HG03064 (cell line): ENCODE data around the gene PIGP.
"Not testable (repeated sequence)": the region's sequence is repeated elsewhere in the genome, so short reads cannot be mapped to it uniquely, and the experiment has no call there.

Source experiments
- ATAC-seq: cut with Tn5 transposase; IDR thresholded peaks from one replicate; pipeline ENCODE4 v1.9.1; 2021; ENCODE audit warnings: low read depth; ENCODE audit not compliant: unreplicated experiment

PIGP gene

DNA sequence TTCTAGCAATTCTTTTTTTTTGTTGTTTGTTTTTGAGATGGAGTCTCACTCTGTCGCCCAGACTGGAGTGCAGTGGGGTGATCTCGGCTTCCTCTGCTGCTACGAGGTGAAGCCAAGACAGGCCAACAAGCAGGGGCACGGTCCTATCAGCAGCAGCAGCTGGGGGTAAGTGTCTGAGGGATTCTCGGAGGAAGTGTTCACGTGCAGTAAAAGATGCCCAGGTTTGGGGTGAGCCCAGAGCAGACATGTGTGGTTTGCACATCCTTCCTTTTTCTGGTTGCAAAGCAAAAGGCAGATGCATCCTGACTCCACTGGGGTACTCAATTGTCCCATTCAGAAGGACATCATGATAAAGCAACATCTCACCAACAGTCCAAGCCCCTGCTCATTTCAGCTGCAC is 27.7 kb downstream of the PIGP start:
- ATAC-seq = no peak

DNA sequence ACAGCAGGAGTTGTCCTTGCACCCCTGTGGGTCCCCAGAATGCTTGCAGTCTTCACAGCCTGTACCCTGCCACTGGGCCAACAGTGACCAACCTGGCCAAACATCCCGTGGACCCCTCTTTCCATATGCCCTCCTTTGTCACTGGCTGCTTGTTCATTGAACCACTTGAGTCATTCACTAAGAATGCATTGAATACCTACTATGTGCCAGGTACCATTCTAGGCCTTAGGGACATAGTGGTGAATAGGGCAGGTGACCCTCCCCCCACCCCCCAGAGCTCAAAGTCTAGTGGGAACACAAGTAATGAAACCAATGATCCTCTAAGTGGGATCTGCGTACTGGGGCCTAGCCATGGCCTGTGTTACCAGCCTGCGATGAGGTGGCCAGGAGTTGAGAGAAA is 28.2 kb downstream of the PIGP start:
- no peak for ATAC-seq

DNA sequence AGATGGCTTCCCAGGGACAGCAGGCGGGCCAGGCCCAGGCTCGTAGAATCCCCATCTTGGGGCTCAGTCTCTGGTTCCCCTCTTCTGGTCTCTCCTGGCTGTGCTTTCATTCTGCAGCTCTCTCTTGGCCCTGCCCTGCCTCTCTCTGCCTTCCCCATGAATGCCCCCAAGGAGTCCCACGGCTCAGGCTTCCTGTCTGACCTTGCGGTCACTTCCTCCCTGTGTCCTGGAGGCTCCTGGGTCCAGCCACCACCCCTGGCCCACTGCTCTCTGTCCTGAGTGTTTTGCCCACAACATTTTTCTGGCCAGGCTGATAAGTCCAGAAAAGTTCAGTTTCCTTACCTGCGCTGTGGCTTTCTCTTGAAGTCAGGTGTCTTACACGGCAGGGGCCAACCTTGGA is 29.1 kb downstream of the PIGP start:
- no peak for ATAC-seq

DNA sequence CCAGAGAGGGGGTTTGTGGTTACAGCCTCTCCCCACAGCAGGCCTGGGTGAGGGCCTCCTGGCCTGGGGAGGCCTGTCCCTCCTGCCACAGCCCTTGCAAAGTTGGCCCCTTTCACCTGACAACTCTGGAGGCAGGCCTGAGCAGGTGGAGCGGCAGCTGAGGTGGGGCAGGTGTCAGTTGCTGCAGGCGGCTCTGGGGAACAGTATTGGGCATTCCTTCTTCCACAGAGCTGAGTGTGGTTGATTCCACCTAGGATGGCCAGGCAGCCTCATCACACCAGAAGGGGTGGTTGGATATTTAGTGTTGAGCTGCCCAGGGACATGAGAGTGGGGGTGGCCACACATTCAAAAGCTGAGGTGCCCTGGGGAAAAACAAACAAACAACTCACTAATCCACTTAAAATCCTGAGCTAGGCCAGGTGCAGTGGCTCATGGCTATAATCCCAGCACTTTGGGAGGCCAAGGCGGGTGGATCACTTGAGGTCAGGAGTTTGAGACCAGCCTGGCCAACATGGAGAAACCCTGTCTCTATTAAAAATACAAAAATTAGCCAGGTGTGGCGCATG is 31.1 kb downstream of the PIGP start:
- ATAC-seq = no peak

DNA sequence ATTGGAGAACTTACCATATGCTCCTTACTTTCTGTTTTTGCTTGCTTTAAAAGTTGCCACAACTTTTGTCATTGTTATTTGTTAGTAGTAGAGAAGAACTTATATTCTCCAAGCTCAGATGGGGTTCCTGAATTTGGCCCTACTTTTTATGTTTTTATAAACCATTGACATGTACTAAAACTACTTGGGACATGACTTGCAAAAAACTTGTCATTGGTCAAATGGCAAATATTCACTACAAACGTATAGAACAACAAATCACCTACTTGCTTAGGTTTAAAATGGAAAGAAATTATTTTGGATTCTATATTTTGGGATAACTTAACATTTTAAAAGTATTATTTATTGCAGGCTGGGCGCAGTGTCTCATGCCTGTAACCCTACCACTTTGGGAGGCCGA is 32.7 kb downstream of the PIGP start:
- ATAC-seq = no peak

DNA sequence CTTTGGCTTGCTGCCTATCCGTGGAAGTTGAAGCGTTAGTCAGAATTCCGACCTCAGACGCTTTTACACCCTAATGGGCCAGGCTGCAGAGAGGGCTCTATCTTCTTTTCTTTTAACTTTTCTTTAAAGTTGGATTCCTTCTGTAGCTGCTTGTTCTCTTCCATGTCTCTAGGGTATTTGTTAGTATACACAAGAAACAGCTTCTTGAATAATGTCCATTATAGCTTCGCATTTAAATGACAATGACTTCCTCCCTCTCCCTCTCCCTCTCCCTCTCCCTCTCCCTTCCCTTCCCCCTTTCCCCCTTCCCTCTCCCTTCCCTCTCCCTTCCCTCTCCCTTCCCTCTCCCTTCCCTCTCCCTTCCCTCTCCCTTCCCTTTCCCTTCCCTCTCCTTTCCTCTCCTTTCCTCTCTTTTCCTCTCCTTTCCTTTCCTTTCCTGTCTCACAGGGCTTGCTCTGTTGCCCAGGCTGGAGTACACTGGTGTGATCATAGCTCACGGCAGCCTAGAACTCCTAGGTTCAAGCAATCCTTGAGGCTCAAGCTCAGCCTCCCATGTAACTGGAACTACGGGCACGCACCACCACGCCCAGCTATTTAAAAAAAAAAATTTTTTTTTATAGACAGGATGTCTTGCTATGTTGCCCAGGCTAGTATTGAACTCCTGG is 33.3 kb downstream of the PIGP start:
- no peak for ATAC-seq

DNA sequence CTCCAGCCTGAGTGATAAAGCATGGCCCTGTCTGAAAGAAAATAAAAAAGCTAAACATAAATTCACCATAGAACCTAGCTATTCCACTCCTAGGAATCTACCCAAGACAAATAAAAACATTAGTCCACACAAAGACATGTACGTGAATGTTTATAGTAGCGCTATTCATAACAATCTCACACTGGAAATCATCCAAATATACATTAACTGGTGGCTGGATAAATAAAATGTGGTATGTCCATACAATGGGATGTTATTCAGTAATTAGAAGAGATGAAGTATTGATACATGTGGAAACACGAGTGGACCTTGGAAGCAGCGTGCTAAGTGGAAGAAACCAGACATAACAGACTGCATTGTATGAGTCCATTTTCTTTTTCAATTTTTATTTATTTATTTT is 36.7 kb downstream of the PIGP start:
- ATAC-seq = no peak

DNA sequence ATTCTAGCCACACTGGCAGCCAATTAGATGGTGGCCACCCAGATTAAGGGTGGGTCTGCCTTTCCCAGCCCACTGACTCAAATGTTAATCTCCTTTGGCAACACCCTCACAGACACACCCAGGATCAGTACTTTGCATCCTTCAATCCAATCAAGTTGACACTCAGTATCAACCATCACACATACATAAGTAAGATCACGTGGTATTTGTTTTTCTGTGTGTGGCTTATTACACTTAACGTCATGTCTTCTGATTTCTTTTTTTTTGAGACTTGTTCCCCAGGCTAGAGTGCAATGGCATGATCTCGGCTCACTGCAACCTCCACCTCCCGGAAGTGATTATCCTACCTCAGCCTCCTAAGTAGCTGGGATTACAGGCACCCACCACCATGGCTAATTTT is 38.5 kb downstream of the PIGP start:
- ATAC-seq = not testable (repeated sequence)

DNA sequence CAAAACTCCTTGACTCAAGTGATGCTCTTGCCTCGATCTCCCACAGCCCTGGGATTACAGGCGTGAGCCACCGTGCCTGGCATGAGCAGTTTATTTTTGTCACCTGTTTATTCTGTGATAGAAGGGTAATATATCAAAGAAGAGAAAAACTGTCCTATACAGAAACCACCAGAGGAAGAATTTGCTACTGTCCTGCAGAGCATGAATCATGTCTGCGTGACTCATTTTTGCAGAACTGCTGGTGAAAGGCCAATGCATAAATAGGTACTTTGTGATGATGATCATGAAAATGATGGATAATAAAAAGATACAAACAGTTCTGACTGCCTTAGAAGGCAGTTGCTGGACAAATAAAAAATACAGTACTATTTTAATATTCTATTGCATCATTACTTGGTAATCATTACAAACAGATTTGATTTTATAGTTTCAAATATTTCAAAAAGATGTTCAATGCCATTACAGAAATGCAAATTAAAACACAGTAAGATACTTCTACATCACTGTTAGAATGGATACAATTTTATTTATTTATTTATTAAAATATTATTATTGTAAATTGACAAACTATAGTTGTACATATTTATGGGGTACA is 39.9 kb downstream of the PIGP start:
- no peak for ATAC-seq

DNA sequence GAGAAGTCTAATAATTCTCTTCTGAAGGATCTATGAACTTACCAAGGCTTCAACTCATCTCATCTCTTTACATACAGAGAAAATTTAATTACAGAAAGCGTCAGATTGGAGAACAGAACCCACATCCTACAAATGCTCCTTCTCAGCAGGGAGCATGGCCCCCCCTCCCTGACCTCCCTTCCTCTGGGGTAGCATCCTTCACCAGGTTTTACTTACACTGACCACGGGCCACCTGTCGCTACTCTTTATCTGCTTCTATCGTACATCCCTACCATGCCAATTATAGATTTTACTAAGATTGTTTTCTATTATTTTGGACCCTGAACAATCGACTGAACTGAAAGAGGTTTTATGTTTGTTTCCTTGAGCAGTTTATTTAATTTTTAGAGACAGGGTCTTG is 40.6 kb downstream of the PIGP start:
- ATAC-seq = no peak

DNA sequence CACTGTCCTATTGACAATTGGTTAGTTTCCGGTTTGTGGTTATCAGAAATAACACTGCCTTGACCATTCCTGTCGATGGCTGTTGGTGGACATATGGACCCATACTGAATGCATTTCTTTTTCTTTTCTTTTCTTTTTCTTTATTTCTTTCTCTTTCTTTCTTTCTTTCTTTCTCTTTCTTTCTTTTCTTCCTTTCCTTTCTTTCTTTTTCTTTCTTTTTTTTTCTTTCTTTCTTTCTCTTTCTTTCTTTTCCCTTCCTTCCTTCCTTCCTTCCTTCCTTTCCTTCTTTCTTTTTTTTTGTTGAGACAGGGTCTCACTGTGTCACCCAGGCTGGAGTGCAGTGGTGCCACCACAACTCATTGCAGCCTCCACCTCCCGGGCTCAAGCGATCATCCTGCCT is 42.0 kb downstream of the PIGP start:
- no peak for ATAC-seq

DNA sequence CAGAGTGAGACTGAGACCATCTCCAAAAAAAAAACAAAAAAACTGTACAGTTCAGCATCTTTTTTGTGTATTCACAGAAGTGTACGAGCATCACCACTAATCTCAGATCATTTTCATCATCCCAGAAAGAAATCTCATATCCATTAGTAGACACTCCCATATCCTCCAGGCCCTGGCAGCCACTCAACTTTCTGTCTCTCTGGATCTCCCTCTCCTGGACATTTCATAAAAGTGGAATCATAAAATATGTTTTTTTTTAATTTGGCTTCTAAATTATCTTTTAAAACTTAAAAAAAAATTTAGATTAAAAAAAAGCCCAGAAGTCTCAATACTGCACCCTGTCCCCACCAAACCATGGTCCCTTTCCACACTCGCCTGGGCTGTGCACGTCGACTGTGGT is 44.3 kb downstream of the PIGP start:
- ATAC-seq = no peak

DNA sequence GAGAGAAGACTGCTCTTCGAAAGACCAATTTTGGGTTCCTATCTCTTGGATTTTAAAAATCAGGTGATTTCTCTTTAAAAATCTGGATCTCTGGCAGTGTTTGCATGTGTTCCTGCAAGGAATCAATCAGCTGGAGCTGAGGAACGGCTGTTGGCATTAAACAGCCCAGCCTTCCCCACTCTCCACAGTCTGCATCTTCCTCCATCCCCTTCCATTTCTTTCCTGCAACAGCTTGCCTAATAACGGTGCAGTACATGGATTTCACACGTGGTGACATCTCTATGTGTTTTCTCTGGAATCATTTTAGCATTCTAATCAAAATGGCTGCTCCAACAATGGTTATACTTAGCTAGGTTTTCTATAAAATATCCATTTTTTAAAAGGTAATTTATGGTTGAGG is 46.4 kb downstream of the PIGP start:
- ATAC-seq = no peak

DNA sequence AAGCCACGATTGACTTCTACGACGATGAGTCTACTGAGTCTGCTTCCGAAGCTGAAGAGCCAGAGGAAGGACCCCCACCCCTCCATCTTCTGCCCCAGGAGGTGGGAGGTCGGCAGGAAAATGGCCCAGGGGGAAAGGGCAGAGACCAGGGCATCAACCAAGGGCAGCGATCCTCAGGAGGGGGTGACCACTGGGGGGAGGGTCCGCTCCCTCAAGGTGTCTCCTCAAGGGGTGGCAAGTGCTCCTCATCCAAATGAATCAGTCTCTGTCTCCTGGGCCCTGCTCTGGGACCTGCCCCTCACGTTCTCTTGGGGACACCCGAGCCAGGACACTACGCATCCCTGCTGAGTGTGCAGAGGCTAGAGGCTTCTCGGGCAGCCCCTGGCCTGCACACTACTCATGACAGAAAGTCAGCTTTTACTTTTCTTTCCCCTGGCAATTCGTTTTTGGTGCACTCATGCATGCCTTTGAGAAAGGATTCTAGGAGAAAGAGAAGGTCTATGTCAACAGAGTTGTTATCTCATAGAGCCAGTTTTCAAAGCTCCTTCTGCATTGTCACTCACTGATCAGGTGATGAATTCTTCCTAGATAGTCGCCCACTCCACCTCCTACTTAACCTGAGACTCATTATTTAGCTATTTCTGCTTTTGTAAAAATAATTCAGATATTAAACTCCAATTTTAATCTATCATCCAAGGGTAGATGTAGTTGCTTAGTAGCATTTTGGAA is 54.8 kb downstream of the PIGP start:
- no peak for ATAC-seq
